ENCODE measurements around the gene VAPA.
A peak's percentile ranks its signal among the peaks of the same experiment; 100 is the strongest.
"Not testable (repeated sequence)": the region's sequence is repeated elsewhere in the genome, so short reads cannot be mapped to it uniquely, and the experiment has no call there.

The VAPA gene

GRCh38 chr18:9887992-9888391 is 25.8 kb upstream of the VAPA start:
- DNase-seq = no peak

- DNase-seq = peak; percentile 60
Observed at GRCh38 chr18:9890196-9890595, 23.6 kb upstream of the VAPA start.

GRCh38 chr18:9890957-9891356 is 22.9 kb upstream of the VAPA start:
- no peak for DNase-seq

GRCh38 chr18:9891515-9891914 is 22.3 kb upstream of the VAPA start:
- peak; percentile 38 for DNase-seq

GRCh38 chr18:9894454-9895068 is 19.3 kb upstream of the VAPA start:
- no peak for DNase-seq

- no peak for DNase-seq
Observed at GRCh38 chr18:9897129-9897528, 16.7 kb upstream of the VAPA start.

- DNase-seq = not testable (repeated sequence)
Observed at GRCh38 chr18:9897787-9898291, 16.0 kb upstream of the VAPA start.

- peak; percentile 60 for DNase-seq
Observed at GRCh38 chr18:9898792-9899549, 14.8 kb upstream of the VAPA start.

GRCh38 chr18:9899550-9899930 is 14.3 kb upstream of the VAPA start:
- DNase-seq = not testable (repeated sequence)

- no peak for DNase-seq
Observed at GRCh38 chr18:9900699-9901098, 13.1 kb upstream of the VAPA start.

GRCh38 chr18:9901377-9901776 is 12.4 kb upstream of the VAPA start:
- no peak for DNase-seq

GRCh38 chr18:9902264-9902663 is 11.6 kb upstream of the VAPA start:
- DNase-seq = not testable (repeated sequence)

GRCh38 chr18:9902832-9903231 is 11.0 kb upstream of the VAPA start:
- no peak for DNase-seq

GRCh38 chr18:9905401-9905922 is 8.4 kb upstream of the VAPA start:
- no peak for DNase-seq

- DNase-seq = no peak
Observed at GRCh38 chr18:9906481-9906880, 7.3 kb upstream of the VAPA start.

GRCh38 chr18:9907867-9908266 is 5.9 kb upstream of the VAPA start:
- DNase-seq = no peak

- no peak for DNase-seq
Observed at GRCh38 chr18:9910071-9910470, 3.7 kb upstream of the VAPA start.

GRCh38 chr18:9910661-9911060 is 3.2 kb upstream of the VAPA start:
- DNase-seq = no peak

GRCh38 chr18:9911226-9911625 is 2.6 kb upstream of the VAPA start:
- no peak for DNase-seq

GRCh38 chr18:9912285-9912684 is 1.5 kb upstream of the VAPA start:
- DNase-seq = not testable (repeated sequence)

GRCh38 chr18:9913151-9913525 is 678 bp upstream of the VAPA start:
- DNase-seq = no peak

GRCh38 chr18:9914334-9914583 is 443 bp downstream of the VAPA start:
- peak; percentile 26 for DNase-seq

- peak; percentile 69 for DNase-seq
Observed at GRCh38 chr18:9914584-9915290, 921 bp downstream of the VAPA start.
